AG04449 (cell line): Measurements from ENCODE around the gene HEATR5B.

Experiments
- CTCF ChIA-PET: fragments of 350-600 bp; formaldehyde crosslinking; extraction: SDS; loops from one replicate; lab custom pipeline; 2021; ENCODE audit warnings: antibody characterized with exemption; lab: Yijun Ruan, JAX
- POLR2A ChIA-PET: fragments of 400-600, 350-600 bp; formaldehyde crosslinking; extraction: SDS; loops from one replicate; lab custom pipeline; 2020; ENCODE audit warnings: antibody characterized with exemption, inconsistent platforms; lab: Yijun Ruan, JAX
- DNase-seq: peaks from one replicate; pipeline ENCODE4 v3.0.0-alpha.2; 2010; ENCODE audit warnings: low read depth, low spot score
- H3K4me3 ChIP-seq: 2 replicates; pipeline ENCODE4 v1.5.1; 2011; ENCODE audit warnings: low read depth, mild to moderate bottlenecking, control low read depth, low read length
- CTCF ChIP-seq: IDR thresholded peaks from one replicate; pipeline ENCODE4 v1.5.1; 2011; ENCODE audit warnings: mild to moderate bottlenecking, moderate library complexity, low read length, control low read depth, inconsistent platforms; ENCODE audit not compliant: insufficient read depth; ENCODE audit errors: missing control alignments

HEATR5B gene

GRCh38 chr2:37080689-37081088 lies 3.5 kb downstream of the HEATR5B start:
- no peak for TF ChIP-seq CTCF
- H3K4me3 ChIP-seq, result no peak overlapping the region
- DNase-seq, result no peak
- POLR2A ChIA-PET, result interaction anchor here (0.6 kb wide), 1 partner anchor 189 kb away, joined by 3 read pairs; no protein-coding TSS in a partner anchor
- CTCF ChIA-PET, result no interaction called here

GRCh38 chr2:37080266-37080665 lies 3.9 kb downstream of the HEATR5B start:
- no peak for TF ChIP-seq CTCF
- DNase-seq, result no peak
- POLR2A ChIA-PET, result interaction anchor here (0.6 kb wide), 1 partner anchor 189 kb away, joined by 3 read pairs; no protein-coding TSS in a partner anchor
- CTCF ChIA-PET, result no interaction called here
- H3K4me3 ChIP-seq, result no peak overlapping the region

DNA sequence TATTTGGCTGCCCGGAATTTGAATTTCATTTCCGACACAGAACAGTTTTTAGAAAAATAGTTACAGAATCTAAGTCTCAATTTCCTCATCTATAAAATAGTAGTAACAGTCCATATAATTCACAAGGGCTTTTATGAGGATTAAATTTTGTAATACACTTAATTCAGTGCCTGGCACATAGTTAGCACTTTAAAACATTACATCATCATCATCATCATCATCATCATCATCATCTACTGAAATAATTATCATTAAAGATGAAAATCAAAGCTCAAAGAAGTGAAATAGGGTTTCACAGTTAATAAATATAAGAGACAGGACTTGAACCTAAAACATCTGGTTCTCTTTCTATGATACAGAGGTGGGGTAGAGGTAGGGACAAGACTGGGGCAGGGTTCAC lies 13.2 kb downstream of the HEATR5B start:
- ChIA-PET CTCF (no interaction called here), POLR2A (no interaction called here)
- H3K4me3 ChIP-seq, result no peak overlapping the region
- no peak for TF ChIP-seq CTCF
- no peak for DNase-seq

DNA sequence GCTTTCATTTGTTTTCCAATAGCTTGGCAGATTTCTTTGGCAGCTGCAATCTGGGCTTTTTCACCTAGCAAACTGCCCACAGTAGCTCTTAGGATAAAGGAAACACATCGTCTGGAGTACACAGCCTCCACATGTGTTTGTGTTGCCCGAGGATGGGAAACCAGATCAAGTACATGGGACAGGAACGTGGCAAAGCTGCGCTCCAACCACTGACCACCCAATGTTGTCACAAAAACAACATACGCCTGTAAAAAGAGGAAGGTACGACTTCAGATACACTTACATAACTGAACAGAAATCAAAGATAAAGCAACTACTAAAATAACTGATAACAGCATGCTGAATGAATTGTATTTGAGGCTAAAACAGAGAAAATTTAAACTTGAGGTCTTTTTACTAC lies 15.5 kb downstream of the HEATR5B start:
- TF ChIP-seq CTCF, result no peak
- DNase-seq, result no peak
- ChIA-PET POLR2A (no interaction called here), CTCF (no interaction called here)
- no peak overlapping the region for H3K4me3 ChIP-seq

DNA sequence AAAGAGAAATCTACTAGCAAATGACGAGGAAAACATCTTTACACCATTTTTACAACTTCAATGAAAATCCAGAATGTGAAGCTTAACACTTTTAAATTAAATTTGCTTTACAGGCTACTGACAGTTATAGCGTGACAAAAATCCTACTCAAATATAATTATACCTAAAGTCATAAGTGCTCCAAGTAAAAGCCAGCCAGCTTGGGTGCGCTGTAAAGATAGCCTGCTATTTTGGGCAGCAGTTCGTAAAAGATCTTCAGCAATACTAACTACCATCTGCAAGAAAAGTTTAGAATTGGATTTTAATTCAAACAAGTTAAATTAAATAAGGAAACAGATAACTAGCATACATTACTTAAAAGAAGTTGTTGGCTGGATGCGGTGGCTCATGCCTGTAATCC lies 22.4 kb downstream of the HEATR5B start:
- ChIA-PET CTCF (no interaction called here), POLR2A (no interaction called here)
- DNase-seq, result no peak
- no peak overlapping the region for H3K4me3 ChIP-seq
- no peak for TF ChIP-seq CTCF

DNA sequence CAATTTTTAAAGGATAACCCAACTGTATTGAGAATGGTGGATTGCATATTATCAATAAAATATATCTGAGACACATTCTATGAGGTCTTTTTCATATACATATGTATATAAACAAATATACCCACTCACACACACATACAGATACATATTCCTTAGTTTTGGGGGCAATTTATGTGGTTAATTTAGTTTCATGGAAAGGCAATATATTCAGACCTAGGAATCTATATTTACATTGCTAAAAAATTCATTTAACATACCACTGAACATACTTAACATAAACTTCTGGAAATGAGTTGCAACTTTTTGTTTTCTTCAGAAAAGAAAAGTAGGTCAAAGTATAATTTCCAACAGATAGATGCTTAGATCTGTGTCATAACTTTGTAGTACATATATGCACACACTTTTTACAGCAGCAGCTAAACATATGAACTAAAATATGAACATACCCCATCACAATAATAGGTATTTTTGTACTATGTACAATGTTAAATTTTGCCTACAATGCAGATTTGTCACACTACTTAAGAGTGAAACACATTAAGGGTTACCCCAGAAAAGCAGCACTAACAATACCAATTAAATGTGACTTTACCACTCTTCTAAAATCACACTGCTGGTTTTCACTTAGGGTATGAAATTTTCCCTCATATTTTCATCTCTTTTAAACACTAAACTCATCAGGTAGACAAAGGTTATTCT lies 23.0 kb downstream of the HEATR5B start:
- no peak for DNase-seq
- TF ChIP-seq CTCF, result no peak
- no peak overlapping the region for H3K4me3 ChIP-seq
- POLR2A ChIA-PET, result no interaction called here
- CTCF ChIA-PET, result no interaction called here
